NB4 (cell line): Measurements from ENCODE around the gene CYP46A1.

ENCODE experiments used
- CTCF ChIP-seq: IDR thresholded peaks from one replicate; pipeline ENCODE4 v1.5.1; 2012; ENCODE audit warnings: low read depth, low read length
- MAX ChIP-seq: IDR thresholded peaks from 2 replicates; pipeline ENCODE4 v1.6.1; 2011; ENCODE audit warnings: low read depth, low read length
- MYC ChIP-seq: IDR thresholded peaks from 2 replicates; pipeline ENCODE4 v1.6.1; 2011; ENCODE audit warnings: low read depth, low read length
- POLR2A ChIP-seq: IDR thresholded peaks from 2 replicates; pipeline ENCODE4 v1.6.1; 2011; ENCODE audit warnings: mild to moderate bottlenecking; ENCODE audit not compliant: insufficient read length; ENCODE audit errors: extremely low read depth

GRCh38 chr14:99758872-99759545 lies 74.9 kb downstream of the CYP46A1 start:
- TF ChIP-seq POLR2A: no peak
- no peak for TF ChIP-seq CTCF
- no peak for TF ChIP-seq MAX
- TF ChIP-seq MYC: no peak
